DOHH2 (cell line): ENCODE measurements around the gene NAP1L4.

Experiments
- H3F3A ChIP-seq: fragments of 200-600 bp; sonication (generic), shearing (Covaris generic); 2 replicates; pipeline ENCODE4 v1.6.0; 2016; ENCODE audit warnings: antibody characterized with exemption, mild to moderate bottlenecking; ENCODE audit not compliant: control insufficient read depth, insufficient read depth
- H3K27ac ChIP-seq: fragments of 200-600 bp; sonication (generic); 2 replicates; pipeline ENCODE4 v1.5.1; 2014; ENCODE audit warnings: low read depth, mild to moderate bottlenecking, low read length, moderate library complexity
- H3K27me3 ChIP-seq: fragments of 200-600 bp; sonication (generic); 2 replicates; pipeline ENCODE4 v1.6.1; 2014; ENCODE audit warnings: mild to moderate bottlenecking, low read length, mixed read lengths; ENCODE audit not compliant: control insufficient read depth
- H3K36me3 ChIP-seq: fragments of 200-600 bp; sonication (generic); 2 replicates; pipeline ENCODE4 v1.6.1; 2014; ENCODE audit warnings: mild to moderate bottlenecking, low read length, moderate library complexity, mixed read lengths; ENCODE audit not compliant: control insufficient read depth
- H3K4me1 ChIP-seq: fragments of 200-600 bp; sonication (generic); 2 replicates; pipeline ENCODE4 v1.6.1; 2014; ENCODE audit warnings: mild to moderate bottlenecking, low read length, mixed read lengths; ENCODE audit not compliant: control insufficient read depth
- H3K4me2 ChIP-seq: fragments of 200-600 bp; sonication (generic); 2 replicates; pipeline ENCODE4 v1.6.0; 2014; ENCODE audit warnings: mild to moderate bottlenecking, low read length, moderate library complexity
- H3K4me3 ChIP-seq: fragments of 200-600 bp; sonication (generic); 2 replicates; pipeline ENCODE4 v1.5.1; 2014; ENCODE audit warnings: mild to moderate bottlenecking, low read length, mixed read lengths
- H3K79me2 ChIP-seq: fragments of 200-600 bp; sonication (generic); 2 replicates; pipeline ENCODE4 v1.6.1; 2014; ENCODE audit warnings: mild to moderate bottlenecking, low read length, mixed read lengths; ENCODE audit not compliant: control insufficient read depth
- H3K9me2 ChIP-seq: fragments of 200-600 bp; sonication (generic); replicated peaks from 2 replicates; pipeline ENCODE4 v1.6.1; 2014; ENCODE audit warnings: mild to moderate bottlenecking, low read length, mixed read lengths; ENCODE audit not compliant: control insufficient read depth
- H3K9me3 ChIP-seq: fragments of 200-600 bp; sonication (generic); 2 replicates; pipeline ENCODE4 v1.6.1; 2014; ENCODE audit warnings: antibody characterized with exemption, low read length, mixed read lengths; ENCODE audit not compliant: control insufficient read depth, insufficient read depth
- H4K20me1 ChIP-seq: fragments of 200-600 bp; sonication (generic); 2 replicates; pipeline ENCODE4 v1.6.0; 2014; ENCODE audit warnings: low read depth, mild to moderate bottlenecking, antibody characterized with exemption, low read length, moderate library complexity; ENCODE audit not compliant: control insufficient read depth, insufficient read depth
- EZH2phosphoT487 ChIP-seq: fragments of 200-600 bp; sonication (generic); IDR thresholded peaks from 2 replicates; pipeline ENCODE4 v1.6.1; 2017; ENCODE audit warnings: borderline replicate concordance, mild to moderate bottlenecking, antibody characterized with exemption, low read length, moderate library complexity, mixed read lengths
- TF ChIP-seq, protein P1 (sequence below): fragments of 200-600 bp; sonication (generic); IDR thresholded peaks from one replicate; pipeline ENCODE4 v1.5.1; 2014; ENCODE audit warnings: antibody characterized with exemption, mild to moderate bottlenecking, low read depth, low read length; ENCODE audit not compliant: poor library complexity, severe bottlenecking

Gene NAP1L4

DNA sequence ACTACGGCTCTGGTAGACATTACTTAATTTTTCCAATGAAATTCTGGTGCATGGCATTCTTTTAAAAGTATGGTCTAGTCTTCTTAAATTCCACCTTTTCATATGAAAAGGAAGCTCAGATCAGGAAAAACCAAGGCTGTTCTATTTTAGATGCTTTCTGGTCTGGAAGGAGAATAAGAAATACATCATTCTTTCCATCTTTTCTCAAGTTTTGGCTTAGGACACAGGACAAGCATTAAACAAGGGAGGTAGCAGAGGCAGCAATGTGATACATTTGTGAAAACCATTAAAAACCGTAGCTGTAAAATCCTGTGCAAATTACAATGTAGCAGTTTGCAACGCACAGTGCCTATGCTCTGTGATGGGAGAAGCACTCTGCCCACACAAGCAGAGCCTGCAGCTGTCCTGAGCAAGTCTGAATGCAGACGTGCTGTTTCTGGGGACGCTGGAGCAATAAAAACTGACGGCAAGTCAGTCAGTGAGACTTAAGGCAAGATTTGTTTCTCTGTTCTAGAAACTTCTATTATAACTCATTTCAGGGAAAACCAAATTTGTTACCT lies 23.7 kb downstream of the NAP1L4 start:
- peaks cover 97% of the 10 kb centered on the region for H3K36me3 ChIP-seq
- H3K4me1 ChIP-seq = no peaks in the 10 kb centered on the region
- no peak for TF ChIP-seq EZH2phosphoT487
- TF ChIP-seq, protein P1, sequence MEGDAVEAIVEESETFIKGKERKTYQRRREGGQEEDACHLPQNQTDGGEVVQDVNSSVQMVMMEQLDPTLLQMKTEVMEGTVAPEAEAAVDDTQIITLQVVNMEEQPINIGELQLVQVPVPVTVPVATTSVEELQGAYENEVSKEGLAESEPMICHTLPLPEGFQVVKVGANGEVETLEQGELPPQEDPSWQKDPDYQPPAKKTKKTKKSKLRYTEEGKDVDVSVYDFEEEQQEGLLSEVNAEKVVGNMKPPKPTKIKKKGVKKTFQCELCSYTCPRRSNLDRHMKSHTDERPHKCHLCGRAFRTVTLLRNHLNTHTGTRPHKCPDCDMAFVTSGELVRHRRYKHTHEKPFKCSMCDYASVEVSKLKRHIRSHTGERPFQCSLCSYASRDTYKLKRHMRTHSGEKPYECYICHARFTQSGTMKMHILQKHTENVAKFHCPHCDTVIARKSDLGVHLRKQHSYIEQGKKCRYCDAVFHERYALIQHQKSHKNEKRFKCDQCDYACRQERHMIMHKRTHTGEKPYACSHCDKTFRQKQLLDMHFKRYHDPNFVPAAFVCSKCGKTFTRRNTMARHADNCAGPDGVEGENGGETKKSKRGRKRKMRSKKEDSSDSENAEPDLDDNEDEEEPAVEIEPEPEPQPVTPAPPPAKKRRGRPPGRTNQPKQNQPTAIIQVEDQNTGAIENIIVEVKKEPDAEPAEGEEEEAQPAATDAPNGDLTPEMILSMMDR = no peak
- H3F3A ChIP-seq = no peaks in the 10 kb centered on the region
- H3K4me3 ChIP-seq = no peak overlapping the region
- no peaks in the 10 kb centered on the region for H3K9me3 ChIP-seq
- H3K27me3 ChIP-seq = no peaks in the 10 kb centered on the region
- H3K27ac ChIP-seq = no peak overlapping the region
- peaks cover 21% of the 10 kb centered on the region for H4K20me1 ChIP-seq
- H3K4me2 ChIP-seq = no peak overlapping the region
- H3K9me2 ChIP-seq = no peaks in the 10 kb centered on the region
- H3K79me2 ChIP-seq = peaks cover 96% of the 10 kb centered on the region

DNA sequence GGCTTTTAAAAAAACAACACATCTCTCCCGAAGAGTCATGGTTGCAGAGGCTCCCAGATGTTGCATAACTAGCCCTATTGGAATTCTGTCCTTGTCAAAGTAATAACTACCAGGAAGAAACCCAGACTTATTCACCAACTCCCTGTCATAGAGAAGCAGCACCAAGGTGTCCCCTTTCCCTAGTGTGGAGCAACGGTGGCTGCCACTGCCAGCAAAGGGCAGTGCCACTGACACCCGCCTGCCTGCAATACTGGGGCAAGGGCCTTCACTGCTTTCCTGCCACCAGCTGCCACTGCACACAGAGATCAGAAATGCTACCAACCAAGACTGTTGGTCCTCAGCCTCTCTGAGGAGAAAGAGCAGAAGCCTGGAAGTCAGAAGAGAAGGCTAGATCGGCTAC lies 27.3 kb downstream of the NAP1L4 start:
- H3K9me3 ChIP-seq = no peaks in the 10 kb centered on the region
- peaks cover 3% of the 10 kb centered on the region; the same call in 1 of the 2 replicates for H3K4me1 ChIP-seq
- no peak for TF ChIP-seq EZH2phosphoT487
- TF ChIP-seq, protein P1 = no peak
- H3K4me2 ChIP-seq = no peak overlapping the region
- H3K4me3 ChIP-seq = no peak overlapping the region
- H3F3A ChIP-seq = no peaks in the 10 kb centered on the region
- peaks cover 88% of the 10 kb centered on the region for H3K79me2 ChIP-seq
- no peak overlapping the region for H3K27ac ChIP-seq
- peaks cover 97% of the 10 kb centered on the region for H3K36me3 ChIP-seq
- H4K20me1 ChIP-seq = peaks cover 18% of the 10 kb centered on the region
- no peaks in the 10 kb centered on the region for H3K9me2 ChIP-seq
- H3K27me3 ChIP-seq = no peaks in the 10 kb centered on the region

DNA sequence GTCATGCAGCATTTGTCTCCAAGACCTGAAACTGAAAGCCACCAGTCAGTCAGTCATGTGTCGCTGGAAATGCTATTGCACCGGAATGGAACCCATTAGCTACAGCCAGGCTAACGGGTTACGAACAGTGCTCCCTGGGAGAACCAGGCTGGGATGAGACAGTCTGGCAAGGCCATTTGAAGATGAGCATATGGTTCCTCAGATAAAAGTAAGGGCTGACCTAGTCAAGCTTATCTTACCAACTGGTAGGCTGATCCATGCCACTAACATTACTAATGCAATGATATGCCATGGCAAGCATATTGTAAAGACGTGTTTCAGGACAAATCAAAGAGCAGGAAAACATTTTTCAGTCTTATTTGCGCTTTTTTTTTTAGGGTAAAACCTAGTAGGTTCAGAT lies 28.4 kb downstream of the NAP1L4 start:
- peaks cover 3% of the 10 kb centered on the region; the same call in 1 of the 2 replicates for H3K4me1 ChIP-seq
- no peak for TF ChIP-seq EZH2phosphoT487
- TF ChIP-seq, protein P1 = no peak
- H4K20me1 ChIP-seq = peaks cover 11% of the 10 kb centered on the region
- no peak overlapping the region for H3K4me3 ChIP-seq
- H3K4me2 ChIP-seq = no peak overlapping the region
- H3K79me2 ChIP-seq = peaks cover 79% of the 10 kb centered on the region
- no peaks in the 10 kb centered on the region for H3K9me3 ChIP-seq
- H3K36me3 ChIP-seq = peaks cover 97% of the 10 kb centered on the region
- no peaks in the 10 kb centered on the region for H3K9me2 ChIP-seq
- no peaks in the 10 kb centered on the region for H3F3A ChIP-seq
- H3K27me3 ChIP-seq = no peaks in the 10 kb centered on the region
- H3K27ac ChIP-seq = no peak overlapping the region
